HAP-1 (cell line): ENCODE measurements around the gene NUMA1.

ENCODE experiments used
- DNase-seq, 2 experiments: peaks; one replicate each; pipeline ENCODE4 v3.0.0-alpha.2; 2016 to 2020; ENCODE audit warnings: low spot score in 2 of 2
- H3K27me3 ChIP-seq: fragments of 250-450 bp; sonication (Bioruptor Pico); 2 replicates; pipeline ENCODE4 v1.5.1; 2020; ENCODE audit warnings: low read depth, mild to moderate bottlenecking, moderate library complexity
- H3K36me3 ChIP-seq: fragments of 250-450 bp; sonication (Bioruptor Pico); replicated peaks from 2 replicates; pipeline ENCODE4 v1.5.1; 2020; ENCODE audit warnings: mild to moderate bottlenecking
- H3K4me1 ChIP-seq: fragments of 250-450 bp; sonication (Bioruptor Pico); 2 replicates; pipeline ENCODE4 v1.5.1; 2020; ENCODE audit warnings: mild to moderate bottlenecking
- H3K4me3 ChIP-seq: fragments of 250-450 bp; sonication (Bioruptor Pico); 2 replicates; pipeline ENCODE4 v1.5.1; 2020; ENCODE audit warnings: mild to moderate bottlenecking, moderate library complexity
- H3K9me3 ChIP-seq: fragments of 250-450 bp; sonication (Bioruptor Pico); 2 replicates; pipeline ENCODE4 v1.5.1; 2020; ENCODE audit warnings: mild to moderate bottlenecking, moderate library complexity
- in situ Hi-C: fragments of 300-500 bp; cut with MboI; formaldehyde crosslinking; loops from 3 replicates; pipeline ENCODE4 v1.14.3; 2020; ENCODE audit warnings: low sequenced_read_pairs, inconsistent platforms, mixed read lengths

Gene NUMA1

GRCh38 chr11:72088076-72088808 is 7.9 kb upstream of the NUMA1 start:
- no peak for DNase-seq
- no peaks in the 10 kb centered on the region for H3K27me3 ChIP-seq
- no peaks in the 10 kb centered on the region for H3K4me1 ChIP-seq
- H3K36me3 ChIP-seq: peaks cover 21% of the 10 kb centered on the region
- no peak overlapping the region for H3K4me3 ChIP-seq
- in situ Hi-C loops: no loop called here
- no peaks in the 10 kb centered on the region for H3K9me3 ChIP-seq

GRCh38 chr11:72085621-72086351 is 5.4 kb upstream of the NUMA1 start:
- Histone ChIP-seq H3K4me3 (no peak overlapping the region), H3K9me3 (no peaks in the 10 kb centered on the region), H3K36me3 (peaks cover 17% of the 10 kb centered on the region), H3K4me1 (peaks cover 3% of the 10 kb centered on the region), H3K27me3 (no peaks in the 10 kb centered on the region)
- in situ Hi-C loops: no loop called here
- DNase-seq: no peak

- H3K27me3 ChIP-seq: no peaks in the 10 kb centered on the region
- no peak for DNase-seq
- H3K4me1 ChIP-seq: peaks cover 3% of the 10 kb centered on the region
- peaks cover 8% of the 10 kb centered on the region for H3K36me3 ChIP-seq
- H3K4me3 ChIP-seq: no peak overlapping the region
- in situ Hi-C loops: no loop called here
- no peaks in the 10 kb centered on the region for H3K9me3 ChIP-seq
These were observed 4.6 kb upstream of the NUMA1 start for GRCh38 chr11:72084965-72085364.

- Histone ChIP-seq H3K4me1 (peaks cover 3% of the 10 kb centered on the region), H3K27me3 (no peaks in the 10 kb centered on the region), H3K4me3 (no peak overlapping the region), H3K36me3 (peaks cover 8% of the 10 kb centered on the region; the same call in 1 of the 2 replicates), H3K9me3 (no peaks in the 10 kb centered on the region)
- DNase-seq: no peak
- in situ Hi-C loops: no loop called here
These were observed 3.7 kb upstream of the NUMA1 start for GRCh38 chr11:72084076-72084475.

GRCh38 chr11:72083414-72083813 is 3.1 kb upstream of the NUMA1 start:
- Histone ChIP-seq H3K9me3 (no peaks in the 10 kb centered on the region), H3K4me1 (peaks cover 6% of the 10 kb centered on the region), H3K36me3 (peaks cover 7% of the 10 kb centered on the region; the same call in 1 of the 2 replicates), H3K27me3 (no peaks in the 10 kb centered on the region), H3K4me3 (no peak overlapping the region)
- in situ Hi-C loops: no loop called here
- DNase-seq: no peak

- DNase-seq: no peak
- Histone ChIP-seq H3K9me3 (no peaks in the 10 kb centered on the region), H3K4me1 (peaks cover 11% of the 10 kb centered on the region), H3K4me3 (no peak overlapping the region), H3K27me3 (no peaks in the 10 kb centered on the region), H3K36me3 (no peaks in the 10 kb centered on the region; the same call in 1 of the 2 replicates)
- in situ Hi-C loops: no loop called here
These were observed 1.6 kb upstream of the NUMA1 start for GRCh38 chr11:72081821-72082453.

GRCh38 chr11:72081184-72081644 is 872 bp upstream of the NUMA1 start:
- no peak for DNase-seq
- H3K9me3 ChIP-seq: no peaks in the 10 kb centered on the region
- no peaks in the 10 kb centered on the region for H3K27me3 ChIP-seq
- no peaks in the 10 kb centered on the region; the same call in 1 of the 2 replicates for H3K36me3 ChIP-seq
- H3K4me1 ChIP-seq: peaks cover 11% of the 10 kb centered on the region
- peak overlapping the region; percentile 79 for H3K4me3 ChIP-seq
- in situ Hi-C loops: no loop called here

GRCh38 chr11:72079819-72080325 is 470 bp downstream of the NUMA1 start:
- DNase-seq: peak in 1 of 2 experiments; percentile 50
- peaks cover 11% of the 10 kb centered on the region for H3K4me1 ChIP-seq
- in situ Hi-C loops: no loop called here

GRCh38 chr11:72078477-72078876 is 1.9 kb downstream of the NUMA1 start:
- Histone ChIP-seq H3K9me3 (no peaks in the 10 kb centered on the region), H3K27me3 (no peaks in the 10 kb centered on the region), H3K36me3 (peaks cover 10% of the 10 kb centered on the region), H3K4me1 (peaks cover 11% of the 10 kb centered on the region), H3K4me3 (peak overlapping the region; percentile 79)
- in situ Hi-C loops: no loop called here
- no peak for DNase-seq

More at GRCh38 chr11:72079819-72080325, 470 bp downstream of the NUMA1 start:
- H3K9me3 ChIP-seq: no peaks in the 10 kb centered on the region
- H3K4me3 ChIP-seq: peak overlapping the region; percentile 79
- no peaks in the 10 kb centered on the region for H3K27me3 ChIP-seq
- H3K36me3 ChIP-seq: 0 out of 2 replicates have a peak, but pooled peaks cover 9% of the 10 kb centered on the region

- H3K4me1 ChIP-seq: peaks cover 8% of the 10 kb centered on the region
These were observed 4.6 kb downstream of the NUMA1 start for GRCh38 chr11:72075756-72076155.

GRCh38 chr11:72075109-72075508 is 5.2 kb downstream of the NUMA1 start:
- Histone ChIP-seq H3K4me1 (peaks cover 8% of the 10 kb centered on the region), H3K4me3 (no peak overlapping the region), H3K36me3 (peaks cover 11% of the 10 kb centered on the region), H3K9me3 (no peaks in the 10 kb centered on the region), H3K27me3 (no peaks in the 10 kb centered on the region)
- in situ Hi-C loops: no loop called here
- no peak for DNase-seq

More at GRCh38 chr11:72075756-72076155, 4.6 kb downstream of the NUMA1 start:
- DNase-seq: no peak
- H3K9me3 ChIP-seq: no peaks in the 10 kb centered on the region
- in situ Hi-C loops: no loop called here
- peaks cover 11% of the 10 kb centered on the region for H3K36me3 ChIP-seq
- no peaks in the 10 kb centered on the region for H3K27me3 ChIP-seq
- no peak overlapping the region for H3K4me3 ChIP-seq

- no peak overlapping the region for H3K4me3 ChIP-seq
- no peaks in the 10 kb centered on the region for H3K27me3 ChIP-seq
- no peaks in the 10 kb centered on the region for H3K4me1 ChIP-seq
- H3K9me3 ChIP-seq: no peaks in the 10 kb centered on the region
- DNase-seq: no peak
- peaks cover 26% of the 10 kb centered on the region for H3K36me3 ChIP-seq
- in situ Hi-C loops: no loop called here
These were observed 8.0 kb downstream of the NUMA1 start for GRCh38 chr11:72072348-72072747.

GRCh38 chr11:72070491-72070890 is 9.9 kb downstream of the NUMA1 start:
- peaks cover 36% of the 10 kb centered on the region for H3K36me3 ChIP-seq

More at GRCh38 chr11:72070491-72070890, 9.9 kb downstream of the NUMA1 start:
- no peaks in the 10 kb centered on the region for H3K4me1 ChIP-seq
- H3K4me3 ChIP-seq: no peak overlapping the region
- in situ Hi-C loops: no loop called here
- no peaks in the 10 kb centered on the region for H3K9me3 ChIP-seq
- DNase-seq: no peak
- H3K27me3 ChIP-seq: no peaks in the 10 kb centered on the region
